Sigmoid colon (tissue), 7 donors: Measurements from ENCODE around the gene ICAM3. TPM values are rescaled to one million over a fixed set of nuclear protein-coding genes. Genes with fewer than 3 reads are reported as not detected.
A peak's percentile ranks its signal among the peaks of the same experiment; 100 is the strongest.
"Not testable (repeated sequence)": the region's sequence is repeated elsewhere in the genome, so short reads cannot be mapped to it uniquely, and the experiment has no call there.

ENCODE experiments used
- DNase-seq: peaks from one replicate; pipeline ENCODE4 v3.0.0-alpha.2; 2019
- H3K27ac ChIP-seq, 4 donors: fragments of 200-600 bp; sonication (generic); one replicate each; pipeline ENCODE4 v1.5.1; 2016 to 2019; ENCODE audit warnings: mild to moderate bottlenecking in 1 of 4
- H3K27me3 ChIP-seq, 3 donors: fragments of 200-600 bp; sonication (generic); one replicate each; pipeline ENCODE4 v1.5.1; 2019; ENCODE audit warnings: mild to moderate bottlenecking in 1 of 3
- H3K36me3 ChIP-seq, 4 donors: fragments of 200-600 bp; sonication (generic); one replicate each; pipeline ENCODE4 v1.5.1; 2016 to 2019
- H3K4me1 ChIP-seq, 4 donors: fragments of 200-600 bp; sonication (generic); one replicate each; pipeline ENCODE4 v1.5.1; 2017 to 2019
- H3K4me3 ChIP-seq, 4 donors: fragments of 200-600 bp; sonication (generic); one replicate each; pipeline ENCODE4 v1.5.1; 2017 to 2019; ENCODE audit warnings: mild to moderate bottlenecking in 2 of 4, moderate library complexity in 1 of 4
- H3K9me3 ChIP-seq, 4 donors: fragments of 200-600 bp in 3 of 4; sonication (generic) in 3 of 4; one replicate each; pipeline versions ENCODE4 v1.5.1 to v1.6.1; 2013 to 2019
- EP300 ChIP-seq, 4 donors: sonication (generic); formaldehyde crosslinking; IDR thresholded peaks; one replicate each; pipeline ENCODE4 v1.6.1; 2017; ENCODE audit warnings: antibody characterized with exemption in 4 of 4
- POLR2A ChIP-seq, 2 donors: fragments of 450-650 bp; IDR thresholded peaks; one replicate each; pipeline ENCODE4 v1.6.1; 2016; ENCODE audit warnings: antibody characterized with exemption in 2 of 2, mild to moderate bottlenecking in 2 of 2, moderate library complexity in 2 of 2
- POLR2AphosphoS5 ChIP-seq, 4 donors: sonication (generic); formaldehyde crosslinking; IDR thresholded peaks; one replicate each; pipeline ENCODE4 v1.6.1; 2017; ENCODE audit warnings: antibody characterized with exemption in 4 of 4
- WGBS, 2 donors: extraction: QIAGEN DNeasy Blood & Tissue Kit; methylation state at CpG; one replicate each; pipeline ENCODE4 v1.1.7; 2013; 5-methylcytosine and 5-hydroxymethylcytosine counted together
- intact Hi-C: fragments of 100-400 bp; cut with DNase I; formaldehyde crosslinking; loops from one replicate; pipeline ENCODE4 v1.15.1; 2023
- polyA plus RNA-seq, 3 donors: library from polyadenylated mRNA; stranded (reverse); fragments of 200-250 nt; gene quantifications; one replicate each; pipeline ENCODE4 v1.2.3, GENCODE V29; 2013
- total RNA-seq, 4 donors: library from RNA; depleted of rRNA; stranded (reverse); fragments of >200 nt; gene quantifications; one replicate each; pipeline ENCODE4 v1.1.0, GENCODE V29; 2016
- TF ChIP-seq, protein P1 (sequence below), 4 experiments: fragments of 450-650 bp in 3 of 4; fragments of 200-600 bp in 1 of 4; IDR thresholded peaks; one replicate each; pipeline ENCODE4 v1.5.1; 2016 to 2019; ENCODE audit warnings: antibody characterized with exemption in 4 of 4, mild to moderate bottlenecking in 3 of 4, moderate library complexity in 2 of 4
- donor health status: healthy with polysubstance abuse.
- donor health status: Bipolar disorder and iron deficiency.
- donor health status: healthy.

Gene ICAM3
- total and polyA plus RNA-seq, 7 donors: 1.9 to 45.2 (median 4.2) TPM

DNA sequence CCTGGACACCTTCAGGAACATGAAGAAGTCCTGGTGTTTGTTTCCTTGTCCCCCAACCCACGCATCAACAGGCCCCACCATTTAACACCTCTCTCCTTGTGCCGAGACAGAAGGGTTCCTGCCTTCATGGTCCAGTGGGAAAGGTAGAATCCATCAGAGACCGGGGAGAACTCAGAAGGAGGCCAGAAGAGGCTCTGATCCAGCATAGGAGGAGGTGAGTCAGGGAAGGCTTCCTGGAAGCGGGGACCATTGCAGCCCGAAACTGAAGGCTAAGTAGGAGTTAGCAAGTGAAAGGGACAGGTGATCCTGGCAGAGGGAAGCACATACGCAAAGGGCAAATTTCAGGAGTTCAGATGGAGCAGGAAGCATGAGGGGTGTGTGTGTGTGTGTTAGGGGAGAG, 484 bp downstream of the ICAM3 start:
- H3K27ac ChIP-seq: no peak overlapping the region
- no peaks in the 10 kb centered on the region for H3K27me3 ChIP-seq
- no peaks in the 10 kb centered on the region for H3K36me3 ChIP-seq
- TF ChIP-seq POLR2AphosphoS5 (IDR thresholded peaks at IDR 0.05) (no peak), EP300 (IDR thresholded peaks at IDR 0.05) (no peak), POLR2A (IDR thresholded peaks at IDR 0.05) (no peak)
- TF ChIP-seq, protein P1, sequence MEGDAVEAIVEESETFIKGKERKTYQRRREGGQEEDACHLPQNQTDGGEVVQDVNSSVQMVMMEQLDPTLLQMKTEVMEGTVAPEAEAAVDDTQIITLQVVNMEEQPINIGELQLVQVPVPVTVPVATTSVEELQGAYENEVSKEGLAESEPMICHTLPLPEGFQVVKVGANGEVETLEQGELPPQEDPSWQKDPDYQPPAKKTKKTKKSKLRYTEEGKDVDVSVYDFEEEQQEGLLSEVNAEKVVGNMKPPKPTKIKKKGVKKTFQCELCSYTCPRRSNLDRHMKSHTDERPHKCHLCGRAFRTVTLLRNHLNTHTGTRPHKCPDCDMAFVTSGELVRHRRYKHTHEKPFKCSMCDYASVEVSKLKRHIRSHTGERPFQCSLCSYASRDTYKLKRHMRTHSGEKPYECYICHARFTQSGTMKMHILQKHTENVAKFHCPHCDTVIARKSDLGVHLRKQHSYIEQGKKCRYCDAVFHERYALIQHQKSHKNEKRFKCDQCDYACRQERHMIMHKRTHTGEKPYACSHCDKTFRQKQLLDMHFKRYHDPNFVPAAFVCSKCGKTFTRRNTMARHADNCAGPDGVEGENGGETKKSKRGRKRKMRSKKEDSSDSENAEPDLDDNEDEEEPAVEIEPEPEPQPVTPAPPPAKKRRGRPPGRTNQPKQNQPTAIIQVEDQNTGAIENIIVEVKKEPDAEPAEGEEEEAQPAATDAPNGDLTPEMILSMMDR (IDR thresholded peaks at IDR 0.05): no peak
- 63 to 85% methylated on average over 6 of the region's 6 CpGs for WGBS, 2 donors
- H3K4me1 ChIP-seq: peaks cover 0 to 13% (median 9%) of the 10 kb centered on the region in 4 donors
- no peak overlapping the region for H3K4me3 ChIP-seq
- intact Hi-C loops: loop anchor here (10.0 kb wide), 1 partner anchor 144 kb away; the partner anchor contains the start of gene DNMT1
- no peak for DNase-seq
- no peaks in the 10 kb centered on the region for H3K9me3 ChIP-seq

DNA sequence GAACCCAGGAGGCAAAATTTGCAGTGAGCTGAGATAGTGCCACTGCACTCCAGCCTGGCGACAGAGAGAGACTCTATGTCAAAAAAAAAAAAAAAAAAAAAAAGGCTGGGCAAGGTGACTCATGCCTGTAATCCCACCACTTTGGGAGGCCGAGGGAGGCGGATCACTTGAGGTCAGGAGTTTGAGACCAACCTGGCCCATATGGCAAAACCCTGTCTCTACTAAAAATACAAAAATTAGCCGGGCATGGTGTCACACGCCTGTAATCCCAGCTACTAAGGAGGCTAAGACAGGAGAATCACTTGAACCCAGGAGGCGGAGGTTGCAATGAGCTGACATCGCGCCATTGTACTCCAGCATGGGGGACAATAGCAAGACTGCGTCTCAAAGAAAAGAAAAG, 2.7 kb downstream of the ICAM3 start:
- peaks cover 0 to 29% (median 25%) of the 10 kb centered on the region in 4 donors for H3K4me1 ChIP-seq
- not testable (repeated sequence) for H3K9me3 ChIP-seq, H3K27ac ChIP-seq, H3K36me3 ChIP-seq, DNase-seq, H3K27me3 ChIP-seq, H3K4me3 ChIP-seq
- WGBS, 2 donors: 95 to 97% methylated on average over 9 of the region's 9 CpGs
- intact Hi-C loops: loop anchor here (10.0 kb wide), 1 partner anchor 142 kb away; the partner anchor contains the start of gene DNMT1

DNA sequence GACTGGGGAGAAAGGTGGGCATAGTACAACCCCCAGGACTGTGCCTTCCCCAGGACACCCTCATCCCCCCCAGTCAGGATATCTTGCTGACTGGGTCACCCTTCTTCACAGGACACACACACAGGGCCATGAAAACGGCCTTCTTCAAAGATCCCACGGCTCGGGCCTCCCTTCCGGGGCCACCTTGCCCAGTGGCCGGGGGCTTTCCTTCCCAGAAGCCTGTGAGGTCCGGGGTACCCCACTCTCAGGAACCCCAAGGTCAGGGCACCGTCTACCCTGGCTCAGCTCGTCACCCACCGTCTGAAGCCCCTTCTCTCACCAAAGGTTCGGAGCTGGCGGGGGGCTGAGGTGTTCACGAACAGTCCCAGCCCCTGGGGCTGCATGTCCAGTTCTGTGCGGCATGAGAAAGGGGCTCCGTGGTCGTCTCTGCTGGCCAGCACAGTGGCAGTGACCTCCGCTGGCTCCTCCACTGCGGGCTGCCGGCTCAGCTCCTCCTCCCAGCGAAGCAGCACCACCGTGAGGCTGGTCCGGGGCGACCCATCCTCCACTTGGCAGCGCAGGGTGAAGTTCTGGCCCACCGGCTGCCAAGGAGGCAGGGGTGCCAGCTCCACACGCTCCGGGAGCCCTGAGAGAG, 4.0 kb downstream of the ICAM3 start:
- Histone ChIP-seq H3K4me1 (peaks cover 0 to 33% (median 27%) of the 10 kb centered on the region in 4 donors), H3K27me3 (no peaks in the 10 kb centered on the region), H3K36me3 (peaks cover 0 to 3% (median 1%) of the 10 kb centered on the region in 4 donors), H3K27ac (peak overlapping the region; percentile 56 to 91 (median 88)), H3K4me3 (peak overlapping the region in 3 of 4 donors; percentile 59 to 76 (median 70)), H3K9me3 (no peaks in the 10 kb centered on the region)
- intact Hi-C loops: loop anchor here (10.0 kb wide), 1 partner anchor 141 kb away; the partner anchor contains the start of gene DNMT1
- TF ChIP-seq POLR2AphosphoS5 (IDR thresholded peaks at IDR 0.05): no peak
- TF ChIP-seq POLR2A (IDR thresholded peaks at IDR 0.05): no peak
- TF ChIP-seq EP300 (IDR thresholded peaks at IDR 0.05): no peak
- TF ChIP-seq, protein P1 (IDR thresholded peaks at IDR 0.05): no peak
- DNase-seq: no peak
- WGBS, 2 donors: 68 to 82% methylated on average over 26 of the region's 26 CpGs

DNA sequence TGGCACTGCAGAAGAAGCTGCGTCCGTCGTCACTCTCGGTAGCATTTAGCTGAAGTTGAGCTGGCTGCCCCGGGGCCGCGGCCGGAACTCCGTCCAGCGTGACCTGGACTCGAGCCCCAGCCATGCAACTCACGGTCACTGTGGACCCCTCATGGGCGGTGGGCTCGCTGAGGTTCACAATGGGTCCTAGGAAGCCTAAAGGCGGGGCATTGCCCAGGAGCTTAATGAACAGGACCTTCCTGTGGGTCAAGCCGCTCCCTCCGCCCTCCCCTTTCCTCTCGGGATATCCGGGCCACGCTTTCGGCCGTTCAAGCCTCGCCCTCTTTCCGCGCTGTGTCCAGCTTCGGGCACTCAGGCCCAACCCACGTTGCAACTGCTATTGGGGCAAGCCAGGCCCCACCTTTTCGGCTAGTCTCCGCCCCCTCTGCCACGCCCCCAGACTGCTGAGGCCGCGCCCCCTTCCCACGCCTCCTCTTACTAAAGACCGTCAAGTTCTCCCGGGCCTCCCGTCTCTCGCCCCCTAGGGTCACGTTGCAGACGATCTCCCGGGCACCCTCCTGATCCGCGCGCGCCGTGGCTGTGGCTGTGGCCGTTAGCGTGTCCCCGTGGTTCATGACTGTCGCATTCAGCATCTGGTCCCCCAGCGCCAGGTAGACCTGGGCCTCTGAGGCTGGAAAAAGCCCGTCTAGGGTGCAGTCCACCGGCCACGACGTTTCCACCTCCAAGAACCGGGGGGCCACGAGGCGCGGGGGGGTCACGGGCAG, 4.7 kb downstream of the ICAM3 start:
- no peaks in the 10 kb centered on the region for H3K9me3 ChIP-seq
- peak; percentile 98 for DNase-seq
- peak overlapping the region; percentile 59 to 76 (median 68) for H3K4me3 ChIP-seq
- TF ChIP-seq EP300 (IDR thresholded peaks at IDR 0.05): no peak
- peak; percentile 40 to 71 for TF ChIP-seq POLR2A (IDR thresholded peaks at IDR 0.05)
- TF ChIP-seq POLR2AphosphoS5 (IDR thresholded peaks at IDR 0.05): peak; percentile 50 to 88 (median 80)
- peaks cover 0 to 33% (median 27%) of the 10 kb centered on the region in 4 donors for H3K4me1 ChIP-seq
- peaks cover 2 to 10% (median 7%) of the 10 kb centered on the region in 4 donors for H3K36me3 ChIP-seq
- peak overlapping the region; percentile 84 to 95 (median 91) for H3K27ac ChIP-seq
- intact Hi-C loops: loop anchor here (5.0 to 10.0 kb wide), 2 partner anchors 68 to 140 kb away; partner anchors contain the start of genes CDC37 and DNMT1
- H3K27me3 ChIP-seq: no peaks in the 10 kb centered on the region
- WGBS, 2 donors: 12 to 53% methylated on average over 59 of the region's 59 CpGs

DNA sequence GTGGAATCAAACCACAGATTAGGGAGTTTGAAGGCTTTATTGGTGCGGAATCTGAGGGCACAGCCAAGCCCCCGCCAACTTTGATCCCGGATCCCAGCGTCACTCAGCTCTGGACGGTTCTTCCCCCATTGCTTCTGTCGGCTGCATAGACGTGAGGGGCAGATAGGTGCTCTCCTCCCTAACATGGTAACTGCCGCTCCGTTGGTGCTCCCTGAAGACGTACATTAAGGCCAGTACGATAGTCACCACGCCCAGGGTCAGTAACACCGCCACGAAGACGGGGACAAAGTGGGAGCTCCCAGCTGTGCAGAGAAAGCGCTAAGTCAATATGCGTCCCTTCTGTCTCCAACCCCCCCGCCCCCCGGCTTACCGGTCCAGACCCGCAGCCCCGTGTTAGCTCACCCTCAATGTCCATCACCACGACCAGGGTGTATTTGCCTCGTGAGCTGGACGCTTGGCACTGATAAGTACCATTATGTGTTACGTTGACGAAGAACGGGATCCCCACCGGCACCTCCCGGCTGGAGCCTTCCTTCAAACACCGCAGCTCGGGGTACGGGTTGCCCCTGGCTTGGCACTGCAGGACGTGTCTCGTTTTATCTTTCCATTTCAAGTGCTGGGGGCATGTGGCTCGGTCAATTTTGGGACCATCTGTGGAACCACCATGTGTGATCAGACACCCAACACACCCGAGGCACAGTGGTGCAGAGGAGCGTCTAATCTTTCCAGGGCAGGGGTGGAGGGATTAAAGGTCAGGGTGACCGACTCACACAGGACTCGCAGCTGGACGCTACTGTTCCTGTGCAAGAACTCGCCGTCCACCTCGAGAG, 5.5 kb downstream of the ICAM3 start:
- Histone ChIP-seq H3K27me3 (no peaks in the 10 kb centered on the region), H3K4me3 (peak overlapping the region; percentile 59 to 76 (median 68)), H3K9me3 (no peaks in the 10 kb centered on the region), H3K27ac (peak overlapping the region; percentile 84 to 95 (median 91)), H3K4me1 (peaks cover 0 to 33% (median 27%) of the 10 kb centered on the region in 4 donors), H3K36me3 (peaks cover 9 to 18% (median 15%) of the 10 kb centered on the region in 4 donors)
- TF ChIP-seq, protein P1 (IDR thresholded peaks at IDR 0.05): no peak
- no peak for TF ChIP-seq POLR2A (IDR thresholded peaks at IDR 0.05)
- no peak for TF ChIP-seq EP300 (IDR thresholded peaks at IDR 0.05)
- no peak for TF ChIP-seq POLR2AphosphoS5 (IDR thresholded peaks at IDR 0.05)
- DNase-seq: no peak
- WGBS, 2 donors: 7 to 41% methylated on average over 44 of the region's 44 CpGs
- intact Hi-C loops: loop anchor here (2.0 to 10.0 kb wide), 3 partner anchors 47 to 139 kb away; partner anchors contain the start of genes CDC37, DNMT1 and TYK2
